Fibroblast of mammary gland (primary cell): ENCODE results near the gene SLC13A2.
A peak's percentile ranks its signal among the peaks of the same experiment; 100 is the strongest.

Source experiments
- DNase-seq: peaks from one replicate; pipeline ENCODE4 v3.0.0-alpha.2; 2010; ENCODE audit warnings: low read depth
- H3K4me3 ChIP-seq: 2 replicates; pipeline ENCODE4 v1.5.1; 2011; ENCODE audit warnings: low read depth, mild to moderate bottlenecking, low read length, moderate library complexity; ENCODE audit not compliant: control insufficient read depth
- CTCF ChIP-seq: conservative IDR thresholded peaks from 2 replicates; pipeline ENCODE4 v1.5.1; 2011; ENCODE audit warnings: low read depth, low read length, inconsistent platforms; ENCODE audit not compliant: control insufficient read depth, insufficient read depth

The SLC13A2 gene

GRCh38 chr17:28524476-28525424, 51.3 kb downstream of the SLC13A2 start:
- peak; percentile 22 for DNase-seq
- no peak overlapping the region for H3K4me3 ChIP-seq
- no peak for TF ChIP-seq CTCF

GRCh38 chr17:28526381-28526780, 52.9 kb downstream of the SLC13A2 start:
- no peak overlapping the region for H3K4me3 ChIP-seq
- no peak for TF ChIP-seq CTCF
- no peak for DNase-seq

GRCh38 chr17:28527181-28527681, 53.8 kb downstream of the SLC13A2 start:
- TF ChIP-seq CTCF = no peak
- no peak overlapping the region for H3K4me3 ChIP-seq
- DNase-seq = no peak

GRCh38 chr17:28527859-28528258, 54.4 kb downstream of the SLC13A2 start:
- no peak overlapping the region for H3K4me3 ChIP-seq
- no peak for DNase-seq
- TF ChIP-seq CTCF = no peak

GRCh38 chr17:28528327-28529012, 55.0 kb downstream of the SLC13A2 start:
- no peak for DNase-seq
- no peak for TF ChIP-seq CTCF

GRCh38 chr17:28529013-28529400, 55.6 kb downstream of the SLC13A2 start:
- no peak for TF ChIP-seq CTCF
- DNase-seq = no peak
- no peak overlapping the region for H3K4me3 ChIP-seq

More at GRCh38 chr17:28528327-28529012, 55.0 kb downstream of the SLC13A2 start:
- no peak overlapping the region for H3K4me3 ChIP-seq
